Adrenal gland (tissue), 12 donors: Measurements from ENCODE around the gene DSCAML1. TPM values are rescaled to one million over a fixed set of nuclear protein-coding genes. Genes with fewer than 3 reads are reported as not detected.

Source experiments
- DNase-seq, 7 donors: peaks; one replicate each; pipeline ENCODE4 v3.0.0-alpha.2; 2019 to 2020
- H3K27ac ChIP-seq, 5 donors: fragments of 200-600 bp; sonication (generic) in 4 of 5; 1 replicate in 3 of 5; 2 replicates in 2 of 5; pipeline versions ENCODE4 v1.5.1 to v1.8.0; 2016 to 2020; ENCODE audit warnings: mild to moderate bottlenecking in 1 of 5
- H3K27me3 ChIP-seq: fragments of 200-600 bp; 2 replicates; pipeline ENCODE4 v1.8.0; 2021
- H3K36me3 ChIP-seq, 2 donors: fragments of 200-600 bp; replicated peaks in 1 of 2; 1 replicate in 1 of 2; 2 replicates in 1 of 2; pipeline versions ENCODE4 v1.5.1 to v1.8.0; 2018 to 2022
- H3K4me1 ChIP-seq, 2 donors: fragments of 200-600 bp; replicated peaks in 1 of 2; 1 replicate in 1 of 2; 2 replicates in 1 of 2; pipeline versions ENCODE4 v1.5.1 to v1.8.0; 2018 to 2021
- H3K4me3 ChIP-seq, 4 donors: fragments of 200-600 bp; sonication (generic) in 3 of 4; one replicate each; pipeline ENCODE4 v1.5.1; 2016 to 2018
- H3K9me3 ChIP-seq, 3 donors: fragments of 200-600 bp; sonication (generic) in 1 of 3; replicated peaks in 1 of 3; 1 replicate in 2 of 3; 2 replicates in 1 of 3; pipeline versions ENCODE4 v1.5.1 to v1.8.0; 2016 to 2021
- POLR2A ChIP-seq, 2 donors: fragments of 450-650 bp; IDR thresholded peaks; one replicate each; pipeline ENCODE4 v1.6.1; 2017; ENCODE audit warnings: antibody characterized with exemption in 2 of 2, mild to moderate bottlenecking in 2 of 2, moderate library complexity in 1 of 2
- WGBS, 4 donors: extraction: QIAGEN DNeasy Blood & Tissue Kit in 2 of 4; methylation state at CpG; one replicate each; pipeline versions ENCODE4 v1.1.5 to v1.1.7; 2013 to 2017; 5-methylcytosine and 5-hydroxymethylcytosine counted together
- intact Hi-C, 2 donors: fragments of 100-400 bp; cut with DNase I; formaldehyde crosslinking; loops; one replicate each; pipeline versions ENCODE4 v1.14.1 to v1.15.0; 2022 to 2023
- polyA plus RNA-seq, 3 donors: library from polyadenylated mRNA; stranded (reverse); fragments of 200-250 nt in 2 of 3; fragments of 350-450 nt in 1 of 3; fragmentation: Illumina TruSeq in 1 of 3; extraction: RNeasy Lipid Tissue Mini Kit (QIAGEN cat#74804) in 1 of 3; gene quantifications; one replicate each; pipeline ENCODE4 v1.2.3, GENCODE V29; 2013 to 2014
- total RNA-seq, 9 donors: library from RNA; depleted of rRNA in 4 of 9; stranded (reverse); fragments of >200 nt in 4 of 9; fragments of 120-200 nt in 1 of 9; fragmentation: NEBNext Ultra II Directional in 1 of 9; extraction: Animal tissue kit (Norgen Biotek cat#: 25700) in 1 of 9; gene quantifications; one replicate each; pipeline versions ENCODE4 v1.1.0 to v1.2.4, GENCODE V29; 2013 to 2023
- TF ChIP-seq, protein P1 (sequence below), 6 experiments: fragments of 450-650 bp in 4 of 6; fragments of 200-600 bp in 2 of 6; sonication (generic) in 1 of 6; IDR thresholded peaks; 1 replicate in 5 of 6; 2 replicates in 1 of 6; pipeline versions ENCODE4 v1.5.1 to v1.8.0; 2016 to 2021; ENCODE audit warnings: antibody characterized with exemption in 6 of 6, mild to moderate bottlenecking in 2 of 6, moderate library complexity in 1 of 6
- donor health status: healthy with polysubstance abuse.
- donor health status: Bipolar disorder and iron deficiency.
- donor health status: DM: yes; HTN: yes; CAD: no.
- donor health status: DM: no; HTN: no; CAD: no.
- donor health status: DM: no; HTN: no; CAD: no.
- donor health status: DM: yes; HTN: yes; CAD: no.

The DSCAML1 gene
- total and polyA plus RNA-seq, 12 donors = 0.09 to 1.9 (median 0.55) TPM; not detected in 1

DNA sequence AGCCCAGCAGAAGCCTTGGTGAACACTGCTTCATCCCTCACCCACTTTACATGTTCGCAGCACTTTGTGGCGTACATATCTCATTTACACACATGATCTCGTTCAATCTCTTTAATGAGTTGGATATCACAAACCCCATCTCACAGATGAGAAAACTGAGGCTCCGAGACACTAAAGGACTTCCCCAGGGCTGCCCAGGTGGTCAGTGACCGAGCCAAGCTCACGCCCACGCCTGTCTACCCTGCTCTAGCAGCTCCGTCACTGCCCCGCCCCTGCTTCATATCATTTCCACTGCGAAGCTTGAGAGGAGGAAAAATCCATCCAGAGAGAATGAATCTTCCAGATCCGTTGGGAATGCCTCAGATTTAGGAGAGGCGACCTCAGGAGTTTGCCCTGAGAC, 11.8 kb upstream of the DSCAML1 start:
- H3K27ac ChIP-seq = no peak overlapping the region
- no peak for DNase-seq
- H3K4me1 ChIP-seq = peaks cover 0 to 3% of the 10 kb centered on the region in 2 donors
- H3K36me3 ChIP-seq = no peaks in the 10 kb centered on the region
- H3K4me3 ChIP-seq = no peak overlapping the region
- H3K9me3 ChIP-seq = no peaks in the 10 kb centered on the region
- no peaks in the 10 kb centered on the region for H3K27me3 ChIP-seq
- 78 to 86% (median 81%) methylated on average over 12 of the region's 12 CpGs for WGBS, 4 donors
- intact Hi-C loops = loop anchor here in 1 of 2 donors (5.0 kb wide), 2 partner anchors 244 to 381 kb away; no protein-coding TSS in a partner anchor
- TF ChIP-seq, protein P1, sequence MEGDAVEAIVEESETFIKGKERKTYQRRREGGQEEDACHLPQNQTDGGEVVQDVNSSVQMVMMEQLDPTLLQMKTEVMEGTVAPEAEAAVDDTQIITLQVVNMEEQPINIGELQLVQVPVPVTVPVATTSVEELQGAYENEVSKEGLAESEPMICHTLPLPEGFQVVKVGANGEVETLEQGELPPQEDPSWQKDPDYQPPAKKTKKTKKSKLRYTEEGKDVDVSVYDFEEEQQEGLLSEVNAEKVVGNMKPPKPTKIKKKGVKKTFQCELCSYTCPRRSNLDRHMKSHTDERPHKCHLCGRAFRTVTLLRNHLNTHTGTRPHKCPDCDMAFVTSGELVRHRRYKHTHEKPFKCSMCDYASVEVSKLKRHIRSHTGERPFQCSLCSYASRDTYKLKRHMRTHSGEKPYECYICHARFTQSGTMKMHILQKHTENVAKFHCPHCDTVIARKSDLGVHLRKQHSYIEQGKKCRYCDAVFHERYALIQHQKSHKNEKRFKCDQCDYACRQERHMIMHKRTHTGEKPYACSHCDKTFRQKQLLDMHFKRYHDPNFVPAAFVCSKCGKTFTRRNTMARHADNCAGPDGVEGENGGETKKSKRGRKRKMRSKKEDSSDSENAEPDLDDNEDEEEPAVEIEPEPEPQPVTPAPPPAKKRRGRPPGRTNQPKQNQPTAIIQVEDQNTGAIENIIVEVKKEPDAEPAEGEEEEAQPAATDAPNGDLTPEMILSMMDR (IDR thresholded peaks at IDR 0.05) = no peak
- no peak for TF ChIP-seq POLR2A (IDR thresholded peaks at IDR 0.05)

DNA sequence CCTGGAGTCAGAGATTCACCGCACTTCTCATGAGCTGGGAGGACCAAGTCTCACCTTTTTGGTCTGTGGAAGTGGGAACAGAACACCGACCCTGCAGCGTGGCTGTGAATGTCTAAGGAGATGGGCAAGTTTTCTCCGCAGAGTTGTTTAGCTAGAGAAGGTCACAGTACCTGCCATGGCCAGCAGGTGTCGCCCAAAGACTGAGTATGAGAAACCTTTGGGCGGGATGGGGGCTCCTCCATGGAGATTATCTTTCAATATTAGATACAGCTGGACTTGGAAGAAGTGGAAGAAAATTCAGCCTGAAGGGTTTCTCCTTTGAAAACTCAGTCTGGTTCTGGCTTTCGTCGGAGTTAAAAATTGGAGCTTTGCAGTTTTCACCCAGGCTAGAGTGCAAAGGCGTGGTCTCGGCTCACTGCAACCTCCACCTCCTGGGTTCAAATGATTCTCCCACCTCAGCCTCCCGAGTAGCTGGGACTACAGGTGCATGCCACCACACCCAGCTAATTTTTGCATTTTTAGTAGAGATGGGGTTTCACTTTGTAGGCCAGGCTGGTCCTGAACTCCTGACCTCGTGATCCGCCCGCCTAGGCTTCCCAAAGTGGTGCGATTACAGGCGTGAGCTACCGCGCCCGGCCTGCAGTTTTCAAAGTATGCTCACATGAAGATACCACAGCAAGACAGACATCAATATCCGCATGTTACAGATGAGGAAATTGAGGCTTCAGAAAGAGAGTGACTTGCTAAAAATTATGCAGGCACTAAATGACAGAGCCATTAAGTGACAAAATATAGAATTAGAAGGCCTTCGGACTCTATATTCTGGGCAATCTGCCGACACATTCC, 10.7 kb upstream of the DSCAML1 start:
- DNase-seq = peak; percentile 61 to 95 (median 86)
- 49 to 56% (median 54%) methylated on average over 22 of the region's 22 CpGs for WGBS, 4 donors
- Histone ChIP-seq H3K27me3 (no peaks in the 10 kb centered on the region), H3K36me3 (no peaks in the 10 kb centered on the region), H3K4me3 (no peak overlapping the region), H3K27ac (no peak overlapping the region), H3K9me3 (no peaks in the 10 kb centered on the region), H3K4me1 (peaks cover 0 to 3% of the 10 kb centered on the region in 2 donors)
- intact Hi-C loops = loop anchor here in 1 of 2 donors (5.0 kb wide), 2 partner anchors 245 to 380 kb away; no protein-coding TSS in a partner anchor
- TF ChIP-seq, protein P1 (IDR thresholded peaks at IDR 0.05) = peak; percentile 92 to 97 (median 93)
- TF ChIP-seq POLR2A (IDR thresholded peaks at IDR 0.05) = no peak

DNA sequence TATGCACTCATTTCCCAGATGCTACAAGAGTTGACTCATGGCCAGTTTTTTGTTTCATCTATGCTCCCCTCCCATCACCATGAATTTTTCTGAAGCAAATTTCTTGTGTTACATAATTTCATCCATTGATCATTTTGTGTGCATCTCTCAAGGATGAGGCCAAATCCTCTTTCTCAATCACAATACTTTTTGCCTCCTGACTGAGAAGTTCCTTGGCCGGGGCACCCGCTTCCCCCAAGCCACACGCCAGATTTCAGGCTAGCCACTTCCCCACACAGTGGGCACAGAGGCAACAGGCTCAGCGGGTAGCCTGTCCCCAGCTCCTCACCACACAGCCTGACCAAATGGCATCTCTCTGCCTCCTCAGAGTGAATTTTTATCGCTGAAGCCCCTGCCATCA, 9.8 kb upstream of the DSCAML1 start:
- 50 to 70% (median 69%) methylated on average over 5 of the region's 5 CpGs for WGBS, 4 donors
- peaks cover 0 to 3% of the 10 kb centered on the region in 2 donors for H3K4me1 ChIP-seq
- peak in 1 of 7 donors; percentile 14 for DNase-seq
- no peaks in the 10 kb centered on the region for H3K27me3 ChIP-seq
- intact Hi-C loops = loop anchor here in 1 of 2 donors (5.0 kb wide), 2 partner anchors 245 to 380 kb away; no protein-coding TSS in a partner anchor
- no peak overlapping the region for H3K4me3 ChIP-seq
- H3K27ac ChIP-seq = no peak overlapping the region
- H3K9me3 ChIP-seq = no peaks in the 10 kb centered on the region
- H3K36me3 ChIP-seq = no peaks in the 10 kb centered on the region
- TF ChIP-seq, protein P1 (IDR thresholded peaks at IDR 0.05) = no peak
- no peak for TF ChIP-seq POLR2A (IDR thresholded peaks at IDR 0.05)

DNA sequence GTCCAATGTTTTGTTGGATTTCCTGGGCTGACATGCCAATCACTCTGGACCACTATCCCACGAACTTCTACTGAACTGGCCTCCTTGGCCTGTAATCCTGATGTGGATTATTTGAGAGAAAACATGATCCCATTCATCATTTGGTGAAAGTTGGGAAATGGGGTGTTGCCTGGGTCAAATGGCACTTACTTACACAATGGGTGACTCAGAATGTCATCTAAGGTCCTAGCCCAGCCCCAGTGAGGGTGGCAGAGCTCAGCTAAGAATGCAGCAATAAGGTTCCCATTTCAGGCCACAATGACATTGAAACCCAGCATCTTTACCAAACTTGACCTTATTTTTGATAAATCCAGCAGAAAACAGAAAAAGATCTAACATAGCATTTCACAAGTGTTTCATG, 8.0 kb upstream of the DSCAML1 start:
- H3K27me3 ChIP-seq = no peaks in the 10 kb centered on the region
- H3K36me3 ChIP-seq = no peaks in the 10 kb centered on the region
- H3K4me3 ChIP-seq = no peak overlapping the region
- H3K9me3 ChIP-seq = no peaks in the 10 kb centered on the region
- WGBS, 4 donors = 45 to 60% (median 47%) methylated on average over 1 of the region's 1 CpG
- DNase-seq = peak in 1 of 7 donors; percentile 55
- H3K4me1 ChIP-seq = peaks cover 0 to 3% of the 10 kb centered on the region in 2 donors
- no peak overlapping the region for H3K27ac ChIP-seq
- TF ChIP-seq, protein P1 (IDR thresholded peaks at IDR 0.05) = no peak
- no peak for TF ChIP-seq POLR2A (IDR thresholded peaks at IDR 0.05)
- intact Hi-C loops = loop anchor here in 1 of 2 donors (5.0 kb wide), 2 partner anchors 247 to 378 kb away; no protein-coding TSS in a partner anchor
